ENCODE measurements around the gene OGG1. TPM values are rescaled to one million over a fixed set of nuclear protein-coding genes. Genes with fewer than 3 reads are reported as not detected.

OGG1 gene
- total and polyA plus RNA-seq, 9 of the 15 experiments (the other 6 are each of a cell fraction or from before 2014, with no cell fraction given) = 6.6 to 33.0 (median 24.4) TPM

- TF ChIP-seq, protein P1, sequence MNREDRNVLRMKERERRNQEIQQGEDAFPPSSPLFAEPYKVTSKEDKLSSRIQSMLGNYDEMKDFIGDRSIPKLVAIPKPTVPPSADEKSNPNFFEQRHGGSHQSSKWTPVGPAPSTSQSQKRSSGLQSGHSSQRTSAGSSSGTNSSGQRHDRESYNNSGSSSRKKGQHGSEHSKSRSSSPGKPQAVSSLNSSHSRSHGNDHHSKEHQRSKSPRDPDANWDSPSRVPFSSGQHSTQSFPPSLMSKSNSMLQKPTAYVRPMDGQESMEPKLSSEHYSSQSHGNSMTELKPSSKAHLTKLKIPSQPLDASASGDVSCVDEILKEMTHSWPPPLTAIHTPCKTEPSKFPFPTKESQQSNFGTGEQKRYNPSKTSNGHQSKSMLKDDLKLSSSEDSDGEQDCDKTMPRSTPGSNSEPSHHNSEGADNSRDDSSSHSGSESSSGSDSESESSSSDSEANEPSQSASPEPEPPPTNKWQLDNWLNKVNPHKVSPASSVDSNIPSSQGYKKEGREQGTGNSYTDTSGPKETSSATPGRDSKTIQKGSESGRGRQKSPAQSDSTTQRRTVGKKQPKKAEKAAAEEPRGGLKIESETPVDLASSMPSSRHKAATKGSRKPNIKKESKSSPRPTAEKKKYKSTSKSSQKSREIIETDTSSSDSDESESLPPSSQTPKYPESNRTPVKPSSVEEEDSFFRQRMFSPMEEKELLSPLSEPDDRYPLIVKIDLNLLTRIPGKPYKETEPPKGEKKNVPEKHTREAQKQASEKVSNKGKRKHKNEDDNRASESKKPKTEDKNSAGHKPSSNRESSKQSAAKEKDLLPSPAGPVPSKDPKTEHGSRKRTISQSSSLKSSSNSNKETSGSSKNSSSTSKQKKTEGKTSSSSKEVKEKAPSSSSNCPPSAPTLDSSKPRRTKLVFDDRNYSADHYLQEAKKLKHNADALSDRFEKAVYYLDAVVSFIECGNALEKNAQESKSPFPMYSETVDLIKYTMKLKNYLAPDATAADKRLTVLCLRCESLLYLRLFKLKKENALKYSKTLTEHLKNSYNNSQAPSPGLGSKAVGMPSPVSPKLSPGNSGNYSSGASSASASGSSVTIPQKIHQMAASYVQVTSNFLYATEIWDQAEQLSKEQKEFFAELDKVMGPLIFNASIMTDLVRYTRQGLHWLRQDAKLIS (CRISPR knock-in tag; IDR thresholded peaks at IDR 0.05) = no peak
- TF ChIP-seq, protein P2, sequence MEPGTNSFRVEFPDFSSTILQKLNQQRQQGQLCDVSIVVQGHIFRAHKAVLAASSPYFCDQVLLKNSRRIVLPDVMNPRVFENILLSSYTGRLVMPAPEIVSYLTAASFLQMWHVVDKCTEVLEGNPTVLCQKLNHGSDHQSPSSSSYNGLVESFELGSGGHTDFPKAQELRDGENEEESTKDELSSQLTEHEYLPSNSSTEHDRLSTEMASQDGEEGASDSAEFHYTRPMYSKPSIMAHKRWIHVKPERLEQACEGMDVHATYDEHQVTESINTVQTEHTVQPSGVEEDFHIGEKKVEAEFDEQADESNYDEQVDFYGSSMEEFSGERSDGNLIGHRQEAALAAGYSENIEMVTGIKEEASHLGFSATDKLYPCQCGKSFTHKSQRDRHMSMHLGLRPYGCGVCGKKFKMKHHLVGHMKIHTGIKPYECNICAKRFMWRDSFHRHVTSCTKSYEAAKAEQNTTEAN (CRISPR knock-in tag; IDR thresholded peaks at IDR 0.05) = no peak; the same call in 1 of the 2 replicates
- TF ChIP-seq ELF4 (CRISPR knock-in tag; IDR thresholded peaks at IDR 0.05) (peak; percentile 86), SOX6 (IDR thresholded peaks at IDR 0.05) (no peak), DNMT1 (IDR thresholded peaks at IDR 0.05) (peak; percentile 93; the same call in 1 of the 2 replicates), ZNF41 (CRISPR knock-in tag; conservative IDR thresholded peaks at IDR 0.05) (no peak), CC2D1A (IDR thresholded peaks at IDR 0.05) (peak; percentile 31), DACH1 (IDR thresholded peaks at IDR 0.05; ENCODE audit: partially characterized antibody) (peak; percentile 81), CBX1 (IDR thresholded peaks at IDR 0.05; ENCODE audit: low read depth) (no peak), FOXA1 (IDR thresholded peaks at IDR 0.05; ENCODE audit: borderline replicate concordance) (no peak), CGGBP1 (CRISPR knock-in tag; IDR thresholded peaks at IDR 0.05) (no peak), ZNF184 (CRISPR knock-in tag; IDR thresholded peaks at IDR 0.05) (no peak), PHB2 (IDR thresholded peaks at IDR 0.05; ENCODE audit: low read depth) (0 out of 2 replicates have a peak, but pooled peaks have one; percentile 26), TARDBP (IDR thresholded peaks at IDR 0.05) (0 out of 2 replicates have a peak, but pooled peaks have one; percentile 41), FOXK1 (CRISPR knock-in tag; IDR thresholded peaks at IDR 0.05; ENCODE audit: borderline replicate concordance) (0 out of 2 replicates have a peak, but pooled peaks have one; percentile 57), ZBED1 (IDR thresholded peaks at IDR 0.05) (no peak), IRF2 (CRISPR knock-in tag; IDR thresholded peaks at IDR 0.05) (no peak)
- TF ChIP-seq, protein P3, sequence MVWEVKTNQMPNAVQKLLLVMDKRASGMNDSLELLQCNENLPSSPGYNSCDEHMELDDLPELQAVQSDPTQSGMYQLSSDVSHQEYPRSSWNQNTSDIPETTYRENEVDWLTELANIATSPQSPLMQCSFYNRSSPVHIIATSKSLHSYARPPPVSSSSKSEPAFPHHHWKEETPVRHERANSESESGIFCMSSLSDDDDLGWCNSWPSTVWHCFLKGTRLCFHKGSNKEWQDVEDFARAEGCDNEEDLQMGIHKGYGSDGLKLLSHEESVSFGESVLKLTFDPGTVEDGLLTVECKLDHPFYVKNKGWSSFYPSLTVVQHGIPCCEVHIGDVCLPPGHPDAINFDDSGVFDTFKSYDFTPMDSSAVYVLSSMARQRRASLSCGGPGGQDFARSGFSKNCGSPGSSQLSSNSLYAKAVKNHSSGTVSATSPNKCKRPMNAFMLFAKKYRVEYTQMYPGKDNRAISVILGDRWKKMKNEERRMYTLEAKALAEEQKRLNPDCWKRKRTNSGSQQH (CRISPR knock-in tag; IDR thresholded peaks at IDR 0.05) = 0 out of 2 replicates have a peak, but pooled peaks have one; percentile 77
- TF ChIP-seq, protein P4, sequence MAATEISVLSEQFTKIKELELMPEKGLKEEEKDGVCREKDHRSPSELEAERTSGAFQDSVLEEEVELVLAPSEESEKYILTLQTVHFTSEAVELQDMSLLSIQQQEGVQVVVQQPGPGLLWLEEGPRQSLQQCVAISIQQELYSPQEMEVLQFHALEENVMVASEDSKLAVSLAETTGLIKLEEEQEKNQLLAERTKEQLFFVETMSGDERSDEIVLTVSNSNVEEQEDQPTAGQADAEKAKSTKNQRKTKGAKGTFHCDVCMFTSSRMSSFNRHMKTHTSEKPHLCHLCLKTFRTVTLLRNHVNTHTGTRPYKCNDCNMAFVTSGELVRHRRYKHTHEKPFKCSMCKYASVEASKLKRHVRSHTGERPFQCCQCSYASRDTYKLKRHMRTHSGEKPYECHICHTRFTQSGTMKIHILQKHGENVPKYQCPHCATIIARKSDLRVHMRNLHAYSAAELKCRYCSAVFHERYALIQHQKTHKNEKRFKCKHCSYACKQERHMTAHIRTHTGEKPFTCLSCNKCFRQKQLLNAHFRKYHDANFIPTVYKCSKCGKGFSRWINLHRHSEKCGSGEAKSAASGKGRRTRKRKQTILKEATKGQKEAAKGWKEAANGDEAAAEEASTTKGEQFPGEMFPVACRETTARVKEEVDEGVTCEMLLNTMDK (IDR thresholded peaks at IDR 0.05; ENCODE audit: borderline replicate concordance, insufficient read depth, low read depth, low read length, poor library complexity, severe bottlenecking) = no peak
- TF ChIP-seq, protein P5, sequence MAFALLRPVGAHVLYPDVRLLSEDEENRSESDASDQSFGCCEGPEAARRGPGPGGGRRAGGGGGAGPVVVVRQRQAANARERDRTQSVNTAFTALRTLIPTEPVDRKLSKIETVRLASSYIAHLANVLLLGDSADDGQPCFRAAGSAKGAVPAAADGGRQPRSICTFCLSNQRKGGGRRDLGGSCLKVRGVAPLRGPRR (CRISPR knock-in tag; IDR thresholded peaks at IDR 0.05) = no peak
These were observed 19.0 kb upstream of the OGG1 start (continued) for GRCh38 chr3:9730657-9731205.
